Activated CD8-positive, alpha-beta T cell treated with anti-CD3 and anti-CD28 coated beads for 36 hours (primary cell): Measurements from ENCODE around the gene DHFR. TPM values are rescaled to one million over a fixed set of nuclear protein-coding genes. Genes with fewer than 3 reads are reported as not detected.

Experiments used
- ATAC-seq: fragments of 200-7000 bp; cut with Tn5 transposase; one replicate; pipeline ENCODE4 v1.10.0; 2021; ENCODE audit warnings: mild to moderate bottlenecking, moderate library complexity
- CTCF ChIA-PET: fragments of 350-600 bp; sonication (Branson Sonifier 250); formaldehyde crosslinking; loops from one replicate; lab custom pipeline; 2021; ENCODE audit warnings: antibody characterized with exemption; lab: Charles Lee
- POLR2A ChIA-PET: fragments of 350-600 bp; sonication (Branson Sonifier 250); formaldehyde crosslinking; loops from one replicate; lab custom pipeline; 2021; ENCODE audit warnings: antibody characterized with exemption; lab: Charles Lee
- DNase-seq: peaks from one replicate; pipeline ENCODE4 v3.0.0-alpha.2; 2020
- H3K27ac Mint-ChIP-seq: one replicate; pipeline ENCODE4 v1.8.0; 2021; ENCODE audit warnings: mild to moderate bottlenecking, mixed read lengths
- H3K27me3 Mint-ChIP-seq: one replicate; pipeline ENCODE4 v1.8.0; 2021; ENCODE audit warnings: mixed read lengths
- H3K36me3 Mint-ChIP-seq: one replicate; pipeline ENCODE4 v1.8.0; 2021; ENCODE audit warnings: low read depth, mixed read lengths
- H3K4me1 Mint-ChIP-seq: one replicate; pipeline ENCODE4 v1.8.0; 2021; ENCODE audit warnings: low read depth, mixed read lengths
- H3K4me3 Mint-ChIP-seq: one replicate; pipeline ENCODE4 v1.8.0; 2021; ENCODE audit warnings: mild to moderate bottlenecking, moderate library complexity, mixed read lengths
- H3K9me3 Mint-ChIP-seq: one replicate; pipeline ENCODE4 v1.8.0; 2021; ENCODE audit warnings: mixed read lengths
- intact Hi-C: fragments of 100-400 bp; cut with micrococcal nuclease; formaldehyde crosslinking; loops from one replicate; pipeline ENCODE4 v1.10.0; 2022
- total RNA-seq, 2 experiments: library from RNA; stranded (reverse); gene quantifications; one replicate each; pipeline ENCODE4 v1.2.3, GENCODE V29; 2021
- TF ChIP-seq, protein P1 (sequence below): fragments of 200-600 bp; IDR thresholded peaks from one replicate; pipeline ENCODE4 v1.8.0; 2022; ENCODE audit warnings: antibody characterized with exemption, mild to moderate bottlenecking

DHFR gene
- total RNA-seq, 2 experiments from 2014 or later, result 107 to 109 TPM

DNA sequence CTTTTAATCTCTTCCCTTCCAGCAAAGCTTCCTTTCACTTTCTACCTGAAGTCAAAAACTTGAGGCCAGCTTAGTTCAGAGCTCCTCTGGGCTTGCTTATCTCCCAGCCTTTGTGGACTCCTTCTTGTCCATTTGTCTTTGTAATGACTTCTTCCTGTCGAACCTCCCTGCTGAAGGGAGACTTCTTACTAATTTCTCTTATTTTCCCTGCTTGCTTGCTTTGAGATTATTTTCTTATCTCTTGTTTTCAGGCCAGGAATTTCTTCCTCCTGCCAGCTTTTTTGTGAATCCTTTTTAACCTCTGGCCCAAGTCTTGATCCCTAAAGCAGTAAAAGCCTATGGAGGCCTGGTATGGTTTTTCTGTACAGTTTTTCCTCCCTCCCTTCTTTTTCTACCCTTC, 46.8 kb upstream of the DHFR start:
- Mint-ChIP-seq H3K4me3 (no peak overlapping the region), H3K36me3 (peaks cover 25% of the 10 kb centered on the region), H3K4me1 (peaks cover 10% of the 10 kb centered on the region), H3K27ac (no peak overlapping the region), H3K27me3 (no peaks in the 10 kb centered on the region), H3K9me3 (no peaks in the 10 kb centered on the region)
- CTCF ChIA-PET, result interaction anchor here (1.1 to 1.6 kb wide), 2 partner anchors 15 to 31 kb away, joined by 3 to 4 read pairs; no protein-coding TSS in a partner anchor
- intact Hi-C loops, result no loop called here
- POLR2A ChIA-PET, result no interaction called here
- no peak for DNase-seq
- ATAC-seq, result no peak
- TF ChIP-seq, protein P1, sequence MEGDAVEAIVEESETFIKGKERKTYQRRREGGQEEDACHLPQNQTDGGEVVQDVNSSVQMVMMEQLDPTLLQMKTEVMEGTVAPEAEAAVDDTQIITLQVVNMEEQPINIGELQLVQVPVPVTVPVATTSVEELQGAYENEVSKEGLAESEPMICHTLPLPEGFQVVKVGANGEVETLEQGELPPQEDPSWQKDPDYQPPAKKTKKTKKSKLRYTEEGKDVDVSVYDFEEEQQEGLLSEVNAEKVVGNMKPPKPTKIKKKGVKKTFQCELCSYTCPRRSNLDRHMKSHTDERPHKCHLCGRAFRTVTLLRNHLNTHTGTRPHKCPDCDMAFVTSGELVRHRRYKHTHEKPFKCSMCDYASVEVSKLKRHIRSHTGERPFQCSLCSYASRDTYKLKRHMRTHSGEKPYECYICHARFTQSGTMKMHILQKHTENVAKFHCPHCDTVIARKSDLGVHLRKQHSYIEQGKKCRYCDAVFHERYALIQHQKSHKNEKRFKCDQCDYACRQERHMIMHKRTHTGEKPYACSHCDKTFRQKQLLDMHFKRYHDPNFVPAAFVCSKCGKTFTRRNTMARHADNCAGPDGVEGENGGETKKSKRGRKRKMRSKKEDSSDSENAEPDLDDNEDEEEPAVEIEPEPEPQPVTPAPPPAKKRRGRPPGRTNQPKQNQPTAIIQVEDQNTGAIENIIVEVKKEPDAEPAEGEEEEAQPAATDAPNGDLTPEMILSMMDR, result no peak

DNA sequence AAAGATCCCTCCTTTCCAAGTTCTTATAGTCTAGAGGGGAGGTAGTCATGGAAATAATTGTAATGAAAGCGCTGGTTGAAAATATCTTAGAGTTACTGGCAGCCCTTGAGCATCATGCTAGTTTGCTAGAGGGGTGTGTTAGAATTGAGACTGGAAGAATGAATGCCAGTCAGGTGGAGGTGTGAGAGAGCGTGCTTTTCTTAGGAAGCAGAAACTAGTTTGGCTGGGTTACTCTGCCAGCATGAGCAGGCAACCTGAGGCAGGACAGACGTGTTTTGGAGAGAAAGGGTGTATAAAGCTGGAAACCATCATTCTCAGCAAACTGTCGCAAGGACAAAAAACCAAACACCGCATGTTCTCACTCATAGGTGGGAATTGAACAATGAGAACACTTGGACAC, 43.6 kb upstream of the DHFR start:
- ATAC-seq (no peak), DNase-seq (no peak)
- Mint-ChIP-seq H3K27me3 (no peaks in the 10 kb centered on the region), H3K36me3 (peaks cover 24% of the 10 kb centered on the region), H3K4me1 (peaks cover 6% of the 10 kb centered on the region), H3K27ac (no peak overlapping the region), H3K4me3 (no peak overlapping the region), H3K9me3 (no peaks in the 10 kb centered on the region)
- ChIA-PET CTCF (no interaction called here), POLR2A (no interaction called here)
- intact Hi-C loops, result no loop called here
- TF ChIP-seq, protein P1, result no peak

DNA sequence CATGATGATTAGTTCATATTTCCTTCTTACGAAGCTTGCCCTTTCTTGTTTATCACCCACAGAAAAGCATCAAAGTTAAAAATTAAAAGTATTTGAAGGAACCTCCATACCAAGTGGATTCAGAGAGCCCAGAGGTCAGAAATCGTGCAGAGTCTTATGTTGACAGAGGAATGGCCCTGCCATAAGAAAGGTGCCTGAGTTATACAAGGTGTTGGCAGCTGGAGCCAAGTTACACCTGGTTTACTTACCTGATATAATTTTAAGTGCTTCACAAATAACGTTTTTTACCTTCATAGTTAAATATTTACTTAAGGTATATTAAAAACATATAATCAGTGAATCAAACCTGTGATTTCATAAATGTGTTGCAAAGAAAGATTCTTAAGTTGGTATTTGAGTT, 42.3 kb upstream of the DHFR start:
- Mint-ChIP-seq H3K27ac (no peak overlapping the region), H3K36me3 (peaks cover 22% of the 10 kb centered on the region), H3K27me3 (no peaks in the 10 kb centered on the region), H3K4me1 (peaks cover 4% of the 10 kb centered on the region), H3K9me3 (no peaks in the 10 kb centered on the region), H3K4me3 (no peak overlapping the region)
- ChIA-PET CTCF (interaction anchor here (0.9 kb wide), 1 partner anchor 25 kb away, joined by 4 read pairs; no protein-coding TSS in a partner anchor), POLR2A (no interaction called here)
- intact Hi-C loops, result no loop called here
- TF ChIP-seq, protein P1, result no peak
- DNase-seq (no peak), ATAC-seq (no peak)

DNA sequence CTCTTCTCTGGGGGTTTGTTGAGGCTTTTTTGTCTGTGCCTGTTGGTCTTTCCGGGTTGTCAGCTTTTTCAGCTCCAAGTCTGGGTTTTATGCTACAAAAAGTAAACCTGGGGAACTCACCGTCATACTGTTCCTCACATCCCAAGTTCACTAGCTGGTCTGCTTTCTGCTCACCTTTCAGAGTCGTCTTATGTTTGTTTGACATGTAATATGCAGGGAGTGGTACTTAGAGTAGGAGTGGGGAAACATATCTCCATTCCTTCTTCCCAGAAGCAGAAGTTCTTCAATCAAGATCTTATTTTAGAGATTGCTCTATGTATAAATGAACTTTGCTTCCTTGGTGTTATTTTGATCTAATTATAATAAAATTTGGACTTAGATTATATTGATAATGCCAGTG, 41.7 kb upstream of the DHFR start:
- Mint-ChIP-seq H3K27ac (no peak overlapping the region), H3K4me3 (no peak overlapping the region), H3K36me3 (peaks cover 17% of the 10 kb centered on the region), H3K9me3 (no peaks in the 10 kb centered on the region), H3K27me3 (no peaks in the 10 kb centered on the region), H3K4me1 (peaks cover 4% of the 10 kb centered on the region)
- no peak for ATAC-seq
- TF ChIP-seq, protein P1, result no peak
- DNase-seq, result no peak
- CTCF ChIA-PET, result interaction anchor here (0.8 kb wide), 1 partner anchor 13 kb away, joined by 3 read pairs; no protein-coding TSS in a partner anchor
- intact Hi-C loops, result no loop called here
- POLR2A ChIA-PET, result no interaction called here

DNA sequence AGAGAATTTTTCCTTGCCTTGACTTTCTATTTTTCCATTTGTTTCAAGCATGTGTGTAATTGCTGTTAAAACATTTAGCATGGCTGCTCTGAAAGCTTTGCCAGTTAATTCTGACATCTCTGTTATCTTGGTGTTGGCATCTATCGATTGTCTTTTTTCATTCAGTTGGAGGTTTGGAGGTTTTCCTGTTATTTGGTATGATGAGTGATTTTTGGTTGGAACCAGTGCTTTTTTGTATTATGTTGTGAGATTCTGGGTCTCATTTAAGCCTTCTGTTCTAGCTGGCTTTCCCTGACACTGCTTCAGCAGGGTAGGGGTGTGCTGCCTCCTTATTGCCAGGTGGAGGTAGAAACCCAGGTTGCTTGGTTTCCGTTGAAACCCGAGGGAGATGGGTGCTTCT, 40.9 kb upstream of the DHFR start:
- ChIA-PET POLR2A (no interaction called here), CTCF (interaction anchor here (0.8 kb wide), 1 partner anchor 12 kb away, joined by 3 read pairs; no protein-coding TSS in a partner anchor)
- Mint-ChIP-seq H3K36me3 (peaks cover 16% of the 10 kb centered on the region), H3K9me3 (no peaks in the 10 kb centered on the region), H3K4me3 (no peak overlapping the region), H3K27ac (no peak overlapping the region), H3K4me1 (peaks cover 4% of the 10 kb centered on the region), H3K27me3 (no peaks in the 10 kb centered on the region)
- ATAC-seq, result no peak
- intact Hi-C loops, result no loop called here
- DNase-seq, result no peak
- TF ChIP-seq, protein P1, result no peak
